SKM-1 (cell line): ENCODE results near the gene RHOV.
"Not testable (repeated sequence)": the region's sequence is repeated elsewhere in the genome, so short reads cannot be mapped to it uniquely, and the experiment has no call there.

Source experiments
- DNase-seq: peaks from one replicate; lab custom pipeline; 2025; ENCODE audit not compliant: unreplicated experiment; lab: John Stamatoyannopoulos, UW

RHOV gene

GRCh38 chr15:40875991-40876730 is 2.1 kb upstream of the RHOV start:
- no peak for DNase-seq

GRCh38 chr15:40872791-40873693 is 992 bp downstream of the RHOV start:
- no peak for DNase-seq

- no peak for DNase-seq
Observed at GRCh38 chr15:40871749-40872617, 2.1 kb downstream of the RHOV start.

GRCh38 chr15:40870716-40871115 is 3.3 kb downstream of the RHOV start:
- DNase-seq: no peak

- DNase-seq: no peak
Observed at GRCh38 chr15:40869686-40870085, 4.3 kb downstream of the RHOV start.

GRCh38 chr15:40867199-40867598 is 6.8 kb downstream of the RHOV start:
- no peak for DNase-seq

GRCh38 chr15:40863660-40864270 is 10.3 kb downstream of the RHOV start:
- DNase-seq: no peak

GRCh38 chr15:40861147-40861546 is 12.9 kb downstream of the RHOV start:
- DNase-seq: not testable (repeated sequence)

- DNase-seq: peak; percentile 60
Observed at GRCh38 chr15:40859206-40859851, 14.7 kb downstream of the RHOV start.

- no peak for DNase-seq
Observed at GRCh38 chr15:40858706-40859105, 15.3 kb downstream of the RHOV start.

GRCh38 chr15:40857601-40858341 is 16.3 kb downstream of the RHOV start:
- no peak for DNase-seq

GRCh38 chr15:40856746-40857145 is 17.3 kb downstream of the RHOV start:
- no peak for DNase-seq

- DNase-seq: no peak
Observed at GRCh38 chr15:40855706-40856234, 18.3 kb downstream of the RHOV start.

GRCh38 chr15:40854161-40854560 is 19.9 kb downstream of the RHOV start:
- no peak for DNase-seq

GRCh38 chr15:40853241-40853890 is 20.7 kb downstream of the RHOV start:
- no peak for DNase-seq

GRCh38 chr15:40852529-40852928 is 21.5 kb downstream of the RHOV start:
- no peak for DNase-seq

- no peak for DNase-seq
Observed at GRCh38 chr15:40850576-40851112, 23.4 kb downstream of the RHOV start.

GRCh38 chr15:40847223-40847961 is 26.6 kb downstream of the RHOV start:
- peak; percentile 97 for DNase-seq
